ENCODE results near the gene PAFAH1B1. TPM values are rescaled to one million over a fixed set of nuclear protein-coding genes. Genes with fewer than 3 reads are reported as not detected.
A peak's percentile ranks its signal among the peaks of the same experiment; 100 is the strongest.

PAFAH1B1 gene
- total and polyA plus RNA-seq, 12 donors = 42.4 to 166 (median 96.3) TPM

DNA sequence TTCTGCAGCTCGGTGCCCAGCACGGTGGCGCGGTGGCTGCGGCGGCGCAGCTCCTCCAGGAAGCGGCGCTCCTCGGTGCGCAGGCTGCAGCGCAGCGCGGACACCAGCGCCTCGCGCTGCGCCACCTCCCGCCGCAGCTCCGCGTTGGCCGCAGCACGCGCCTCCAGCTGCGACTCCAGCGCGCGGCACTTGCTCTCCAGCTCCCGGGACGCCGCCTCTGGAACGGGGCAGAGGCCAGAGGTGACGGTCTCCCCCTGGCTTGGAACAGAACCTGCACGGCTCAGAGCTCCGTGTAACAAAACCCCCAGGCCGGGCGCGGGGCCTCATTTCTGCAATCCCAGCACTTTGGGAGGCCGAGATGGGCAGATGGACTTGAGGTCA lies 131.3 kb downstream of the PAFAH1B1 start:
- DNase-seq = peak in 5 of 7 donors; percentile 36 to 51 (median 49)
- H3K4me3 ChIP-seq = peak overlapping the region in 1 of 4 donors; percentile 32
- no peaks in the 10 kb centered on the region for H3K4me1 ChIP-seq (replicated peaks in 1 of 2)
- no peak overlapping the region for H3K27ac ChIP-seq
- intact Hi-C loops (cut with DNase I) = no loop called here
- no peaks in the 10 kb centered on the region for H3K36me3 ChIP-seq (replicated peaks in 1 of 2)
- TF ChIP-seq, protein P1, sequence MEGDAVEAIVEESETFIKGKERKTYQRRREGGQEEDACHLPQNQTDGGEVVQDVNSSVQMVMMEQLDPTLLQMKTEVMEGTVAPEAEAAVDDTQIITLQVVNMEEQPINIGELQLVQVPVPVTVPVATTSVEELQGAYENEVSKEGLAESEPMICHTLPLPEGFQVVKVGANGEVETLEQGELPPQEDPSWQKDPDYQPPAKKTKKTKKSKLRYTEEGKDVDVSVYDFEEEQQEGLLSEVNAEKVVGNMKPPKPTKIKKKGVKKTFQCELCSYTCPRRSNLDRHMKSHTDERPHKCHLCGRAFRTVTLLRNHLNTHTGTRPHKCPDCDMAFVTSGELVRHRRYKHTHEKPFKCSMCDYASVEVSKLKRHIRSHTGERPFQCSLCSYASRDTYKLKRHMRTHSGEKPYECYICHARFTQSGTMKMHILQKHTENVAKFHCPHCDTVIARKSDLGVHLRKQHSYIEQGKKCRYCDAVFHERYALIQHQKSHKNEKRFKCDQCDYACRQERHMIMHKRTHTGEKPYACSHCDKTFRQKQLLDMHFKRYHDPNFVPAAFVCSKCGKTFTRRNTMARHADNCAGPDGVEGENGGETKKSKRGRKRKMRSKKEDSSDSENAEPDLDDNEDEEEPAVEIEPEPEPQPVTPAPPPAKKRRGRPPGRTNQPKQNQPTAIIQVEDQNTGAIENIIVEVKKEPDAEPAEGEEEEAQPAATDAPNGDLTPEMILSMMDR (IDR thresholded peaks at IDR 0.05) = peak in 2 of 6 experiments; percentile 16 to 29
- TF ChIP-seq POLR2A (IDR thresholded peaks at IDR 0.05) = no peak
- H3K27me3 ChIP-seq = peaks cover 11% of the 10 kb centered on the region
- WGBS, 4 donors = 1 to 7% (median 3%) methylated on average over 15 to 40 of the region's 40 CpGs
- no peaks in the 10 kb centered on the region for H3K9me3 ChIP-seq (replicated peaks in 1 of 3)

DNA sequence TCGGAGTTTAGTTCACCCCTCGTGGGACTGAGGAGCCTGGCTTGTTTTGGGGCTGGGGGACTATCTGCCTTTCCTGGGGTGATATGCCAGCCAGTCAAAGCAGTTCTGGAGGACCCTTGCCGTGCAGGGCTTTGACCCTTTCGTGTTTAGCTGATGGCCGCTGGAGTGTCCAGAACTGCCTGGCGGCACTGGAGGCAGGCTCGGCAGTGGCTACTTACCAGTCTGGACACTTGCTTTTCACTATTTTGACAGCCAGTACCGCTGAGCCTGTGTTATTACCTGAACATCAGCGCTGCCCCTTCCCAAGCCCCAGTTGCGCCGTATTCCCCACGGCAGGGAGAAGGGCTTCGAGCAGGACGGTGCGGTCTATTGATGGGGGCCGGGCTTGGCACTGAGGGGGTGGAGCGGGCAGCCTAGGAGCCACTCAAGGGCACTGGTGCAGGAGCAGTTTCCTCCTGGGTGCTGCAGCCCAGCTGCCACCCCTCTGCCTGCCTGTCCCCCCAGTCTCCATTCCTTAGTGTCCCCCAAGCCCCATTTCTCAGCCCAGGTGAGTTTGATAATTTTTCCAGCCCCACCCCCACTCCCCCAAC lies 137.4 kb downstream of the PAFAH1B1 start:
- DNase-seq = no peak
- TF ChIP-seq, protein P1 (IDR thresholded peaks at IDR 0.05) = no peak
- TF ChIP-seq POLR2A (IDR thresholded peaks at IDR 0.05) = no peak
- 74 to 86% (median 79%) methylated on average over 11 to 17 of the region's 17 CpGs for WGBS, 4 donors
- H3K4me1 ChIP-seq (replicated peaks in 1 of 2) = no peaks in the 10 kb centered on the region
- no peaks in the 10 kb centered on the region for H3K36me3 ChIP-seq (replicated peaks in 1 of 2)
- intact Hi-C loops (cut with DNase I) = no loop called here
- H3K27me3 ChIP-seq = peaks cover under 1% of the 10 kb centered on the region
- H3K4me3 ChIP-seq = no peak overlapping the region
- no peaks in the 10 kb centered on the region for H3K9me3 ChIP-seq (replicated peaks in 1 of 3)
- no peak overlapping the region for H3K27ac ChIP-seq

DNA sequence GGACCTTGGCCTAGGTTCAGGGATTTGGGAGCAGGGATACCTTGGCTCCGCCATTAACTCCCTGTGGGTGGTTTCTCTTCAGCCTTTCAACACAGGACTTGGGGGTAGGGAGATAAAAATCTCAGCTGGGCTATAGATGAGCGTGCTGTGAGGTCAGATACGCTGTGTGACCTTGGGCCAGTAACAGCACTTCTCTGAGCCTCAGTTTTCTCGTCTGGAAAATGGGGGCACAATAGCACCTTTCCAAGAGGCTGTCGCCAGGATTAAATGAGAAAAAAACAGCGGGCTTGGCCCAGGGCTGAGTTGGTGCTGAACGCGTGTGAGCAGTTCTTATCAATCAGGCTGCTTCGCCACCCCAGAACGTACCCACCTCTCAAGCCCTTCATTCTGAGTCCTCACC lies 138.4 kb downstream of the PAFAH1B1 start:
- Histone ChIP-seq H3K36me3 (replicated peaks in 1 of 2) (no peaks in the 10 kb centered on the region), H3K4me1 (replicated peaks in 1 of 2) (no peaks in the 10 kb centered on the region), H3K27me3 (no peaks in the 10 kb centered on the region), H3K4me3 (no peak overlapping the region), H3K27ac (no peak overlapping the region), H3K9me3 (replicated peaks in 1 of 3) (no peaks in the 10 kb centered on the region)
- DNase-seq = no peak
- WGBS, 4 donors = 64 to 76% (median 74%) methylated on average over 9 to 10 of the region's 10 CpGs
- intact Hi-C loops (cut with DNase I) = no loop called here
- TF ChIP-seq POLR2A (IDR thresholded peaks at IDR 0.05) = no peak
- TF ChIP-seq, protein P1 (IDR thresholded peaks at IDR 0.05) = no peak

DNA sequence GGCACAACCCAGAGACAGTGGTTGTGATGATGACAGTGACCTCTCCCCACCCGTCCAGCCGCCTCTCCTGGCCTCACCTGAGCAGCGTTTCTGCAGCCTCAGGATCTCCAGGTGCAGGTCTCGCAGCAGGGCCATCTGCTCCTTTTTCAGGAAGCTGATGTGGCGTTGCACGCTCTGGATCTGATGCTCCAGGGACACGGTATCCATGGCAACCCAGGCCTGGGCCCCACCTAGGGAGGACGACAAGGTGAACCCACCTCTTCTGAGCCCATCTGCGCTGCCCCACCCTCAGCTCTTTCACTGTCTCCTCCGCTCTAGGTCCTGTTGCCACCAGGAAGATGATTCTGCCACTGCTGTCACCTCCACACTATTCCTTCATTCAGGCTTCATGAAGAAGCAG lies 141.5 kb downstream of the PAFAH1B1 start:
- no peak overlapping the region for H3K4me3 ChIP-seq
- TF ChIP-seq, protein P1 (IDR thresholded peaks at IDR 0.05) = no peak
- no peak for TF ChIP-seq POLR2A (IDR thresholded peaks at IDR 0.05)
- no peak for DNase-seq
- H3K9me3 ChIP-seq (replicated peaks in 1 of 3) = no peaks in the 10 kb centered on the region
- no peaks in the 10 kb centered on the region for H3K27me3 ChIP-seq
- no peaks in the 10 kb centered on the region for H3K36me3 ChIP-seq (replicated peaks in 1 of 2)
- no peak overlapping the region for H3K27ac ChIP-seq
- intact Hi-C loops (cut with DNase I) = no loop called here
- no peaks in the 10 kb centered on the region for H3K4me1 ChIP-seq (replicated peaks in 1 of 2)
- 77 to 95% (median 84%) methylated on average over 4 to 10 of the region's 10 CpGs for WGBS, 4 donors

Small RNAs within 50 kb of the gene (microRNA-seq; reads per million reads assigned to microRNA genes)
- gene MIR6776 = 0 to 0.38 (median 0.28) reads per million in 3 donors

Small RNAs within 50 kb of the gene (small RNA-seq; reads per million reads assigned to genes)
- gene MIR6776 (0 reads per million in 2 donors), gene RN7SL608P (0 reads per million in 2 donors)

Other genes with a start within 250 kb of the PAFAH1B1 start
- 10 to 100 TPM in 7 of 9 donors, 1 to 10 TPM in 2; 3.5 to 43.9 (median 20.5) TPM for gene MNT, start 192.6 kb upstream of the PAFAH1B1 start, total RNA-seq
- 10 to 100 TPM in 1 of 3 donors, 1 to 10 TPM in 2; 4.9 to 30.6 (median 7.7) TPM for gene MNT, start 192.6 kb upstream of the PAFAH1B1 start, polyA plus RNA-seq
- 10 to 100 TPM; 15.3 to 94.7 (median 32.6) TPM for gene METTL16, start 81.8 kb upstream of the PAFAH1B1 start, total RNA-seq
- 10 to 100 TPM; 27.2 to 36.2 (median 33.9) TPM for gene METTL16, start 81.8 kb upstream of the PAFAH1B1 start, polyA plus RNA-seq
- 100 to 1,000 TPM in 8 of 9 donors, 10 to 100 TPM in 1; 28.0 to 191 (median 127) TPM for gene CLUH, start 118.1 kb downstream of the PAFAH1B1 start, total RNA-seq
- 100 to 1,000 TPM in 2 of 3 donors, 10 to 100 TPM in 1; 57.6 to 118 (median 109) TPM for gene CLUH, start 118.1 kb downstream of the PAFAH1B1 start, polyA plus RNA-seq
- gene CCDC92B, start 156.0 kb downstream of the PAFAH1B1 start, total RNA-seq = 1 to 10 TPM in 1 of 9 donors, under 1 TPM in 5, not detected in 3; 0.10 to 1.5 (median 0.14) TPM
- 1 to 10 TPM in 1 of 3 donors, under 1 TPM in 2; 0.59 to 4.7 (median 0.77) TPM for gene CCDC92B, start 156.0 kb downstream of the PAFAH1B1 start, polyA plus RNA-seq
- gene RAP1GAP2, start 202.8 kb downstream of the PAFAH1B1 start, total RNA-seq = 10 to 100 TPM in 1 of 9 donors, 1 to 10 TPM in 8; 4.2 to 20.4 (median 6.6) TPM
- 10 to 100 TPM in 2 of 3 donors, 1 to 10 TPM in 1; 5.4 to 15.5 (median 15.1) TPM for gene RAP1GAP2, start 202.8 kb downstream of the PAFAH1B1 start, polyA plus RNA-seq

Data from adrenal gland (tissue), 12 donors.